ENCODE measurements around the gene FGD3.
A peak's percentile ranks its signal among the peaks of the same experiment; 100 is the strongest.
"Not testable (repeated sequence)": the region's sequence is repeated elsewhere in the genome, so short reads cannot be mapped to it uniquely, and the experiment has no call there.

The FGD3 gene

GRCh38 chr9:92982130-92982529 lies 34.8 kb downstream of the FGD3 start:
- Mint-ChIP-seq H3K27ac (peak overlapping the region; percentile 86), H3K4me1 (peaks cover 81% of the 10 kb centered on the region), H3K36me3 (peaks cover 35% of the 10 kb centered on the region), H3K9me3 (no peaks in the 10 kb centered on the region), H3K27me3 (no peaks in the 10 kb centered on the region), H3K4me3 (peak overlapping the region; percentile 50)

- H3K27ac Mint-ChIP-seq: peak overlapping the region; percentile 73
- H3K9me3 Mint-ChIP-seq: no peaks in the 10 kb centered on the region
- no peaks in the 10 kb centered on the region for H3K27me3 Mint-ChIP-seq
- H3K36me3 Mint-ChIP-seq: peaks cover 35% of the 10 kb centered on the region
- H3K4me1 Mint-ChIP-seq: peaks cover 88% of the 10 kb centered on the region
- H3K4me3 Mint-ChIP-seq: no peak overlapping the region
Observed at GRCh38 chr9:92983984-92984589, 36.8 kb downstream of the FGD3 start.

DNA sequence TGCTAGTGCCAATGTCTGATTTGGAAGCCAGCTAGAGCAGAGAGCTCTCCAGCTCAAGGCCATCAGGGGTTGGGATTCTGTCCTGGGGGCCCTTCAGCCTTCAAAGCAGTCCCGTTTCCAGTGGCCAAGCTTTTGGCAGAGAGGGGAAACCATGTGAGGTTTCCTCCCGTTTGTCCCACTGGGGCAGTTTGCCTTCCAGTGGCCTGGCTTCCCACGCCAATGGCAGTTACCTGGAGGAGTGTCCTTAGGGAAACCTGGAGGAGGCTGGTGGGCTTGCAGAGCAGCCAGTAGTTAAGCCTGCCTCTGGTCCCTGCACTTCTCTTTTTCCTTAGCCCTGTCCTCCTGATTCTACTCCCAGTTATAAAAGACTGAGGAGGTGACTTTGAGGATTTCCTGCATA lies 37.7 kb downstream of the FGD3 start:
- no peaks in the 10 kb centered on the region for H3K9me3 Mint-ChIP-seq
- H3K27me3 Mint-ChIP-seq: no peaks in the 10 kb centered on the region
- H3K27ac Mint-ChIP-seq: peak overlapping the region; percentile 44
- H3K4me1 Mint-ChIP-seq: peaks cover 88% of the 10 kb centered on the region
- peaks cover 35% of the 10 kb centered on the region for H3K36me3 Mint-ChIP-seq
- no peak overlapping the region for H3K4me3 Mint-ChIP-seq

DNA sequence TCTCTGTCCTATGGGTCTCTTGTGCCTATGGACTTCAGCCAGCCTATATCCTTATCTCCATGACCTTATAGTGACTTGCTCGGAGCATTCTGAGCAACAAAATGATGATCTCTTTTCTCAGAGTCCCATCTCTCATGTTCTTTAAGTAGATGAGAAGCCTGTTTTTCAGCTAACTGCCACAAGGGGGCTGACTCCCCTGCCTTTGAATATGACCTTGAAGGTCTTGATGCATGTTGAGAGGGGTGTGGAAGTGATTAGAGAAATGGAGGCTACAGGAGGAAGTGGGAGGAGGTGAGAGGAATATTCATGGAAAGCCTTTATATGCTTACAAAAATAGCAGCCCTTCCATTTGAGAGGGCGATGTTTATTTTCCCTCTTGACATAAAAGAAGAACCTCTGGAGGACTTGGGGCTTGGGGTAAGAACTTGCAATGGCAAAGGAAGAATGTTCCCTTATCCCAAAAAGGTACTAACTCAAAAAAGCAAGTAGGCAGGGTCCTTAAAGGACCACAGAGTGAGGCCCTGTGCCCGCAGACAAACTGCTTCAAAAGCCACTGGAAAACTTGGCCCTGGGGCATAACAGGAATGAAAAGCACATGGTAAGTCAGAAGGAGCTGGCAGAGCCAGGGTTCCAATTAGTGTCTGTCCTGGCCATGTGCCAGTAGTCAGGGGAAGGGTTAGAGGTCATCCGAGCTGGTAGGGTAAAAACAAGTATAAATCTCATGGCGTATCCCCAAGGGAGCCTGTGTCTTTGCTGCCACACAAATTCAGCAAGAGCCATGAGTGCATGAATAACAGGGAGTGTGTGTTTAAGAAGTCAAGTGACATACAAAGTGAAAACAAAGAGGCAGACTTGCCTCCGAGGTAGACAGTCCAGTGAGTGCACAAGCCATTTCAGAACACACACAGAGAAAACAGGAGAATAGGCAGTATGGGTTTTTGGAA lies 39.1 kb downstream of the FGD3 start:
- Mint-ChIP-seq H3K4me3 (peak overlapping the region; percentile 39), H3K36me3 (peaks cover 32% of the 10 kb centered on the region)

GRCh38 chr9:92988215-92988768 lies 41.0 kb downstream of the FGD3 start:
- H3K4me3 Mint-ChIP-seq: peak overlapping the region; percentile 2
- H3K27me3 Mint-ChIP-seq: no peaks in the 10 kb centered on the region
- peaks cover 94% of the 10 kb centered on the region for H3K4me1 Mint-ChIP-seq
- H3K27ac Mint-ChIP-seq: peak overlapping the region; percentile 89
- peaks cover 28% of the 10 kb centered on the region for H3K36me3 Mint-ChIP-seq
- no peaks in the 10 kb centered on the region for H3K9me3 Mint-ChIP-seq

More for the DNA sequence above, 39.1 kb downstream of the FGD3 start:
- Mint-ChIP-seq H3K27ac (peak overlapping the region; percentile 96), H3K9me3 (no peaks in the 10 kb centered on the region), H3K4me1 (peaks cover 89% of the 10 kb centered on the region), H3K27me3 (no peaks in the 10 kb centered on the region)

DNA sequence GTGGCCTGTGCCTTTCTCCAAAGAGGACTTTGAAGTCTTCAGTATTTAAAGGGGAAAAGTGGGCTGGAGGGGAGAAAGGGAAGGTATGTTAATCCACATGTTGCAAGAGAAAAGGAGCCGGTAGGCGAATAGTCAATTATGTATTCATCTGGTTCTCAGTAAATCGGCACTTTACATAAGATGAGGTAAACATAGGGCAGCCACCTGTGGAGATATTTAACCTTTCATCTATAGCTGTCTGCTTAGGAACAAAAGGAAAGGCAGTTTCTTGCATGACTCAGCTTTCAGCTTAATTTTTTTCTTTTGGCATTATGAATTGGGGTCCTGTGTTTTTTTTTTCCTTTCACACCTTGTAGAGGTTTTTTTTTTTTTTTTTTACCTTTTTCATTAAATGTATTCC lies 42.2 kb downstream of the FGD3 start:
- Mint-ChIP-seq H3K27ac (peak overlapping the region; percentile 90), H3K4me1 (peaks cover 97% of the 10 kb centered on the region), H3K27me3 (no peaks in the 10 kb centered on the region), H3K9me3 (no peaks in the 10 kb centered on the region), H3K36me3 (peaks cover 26% of the 10 kb centered on the region), H3K4me3 (peak overlapping the region; percentile 69)

- H3K27me3 Mint-ChIP-seq: no peaks in the 10 kb centered on the region
- peaks cover 30% of the 10 kb centered on the region for H3K36me3 Mint-ChIP-seq
- H3K4me3 Mint-ChIP-seq: peak overlapping the region; percentile 69
- H3K27ac Mint-ChIP-seq: peak overlapping the region; percentile 90
- no peaks in the 10 kb centered on the region for H3K9me3 Mint-ChIP-seq
- peaks cover 98% of the 10 kb centered on the region for H3K4me1 Mint-ChIP-seq
Observed at GRCh38 chr9:92990461-92990860, 43.1 kb downstream of the FGD3 start.

DNA sequence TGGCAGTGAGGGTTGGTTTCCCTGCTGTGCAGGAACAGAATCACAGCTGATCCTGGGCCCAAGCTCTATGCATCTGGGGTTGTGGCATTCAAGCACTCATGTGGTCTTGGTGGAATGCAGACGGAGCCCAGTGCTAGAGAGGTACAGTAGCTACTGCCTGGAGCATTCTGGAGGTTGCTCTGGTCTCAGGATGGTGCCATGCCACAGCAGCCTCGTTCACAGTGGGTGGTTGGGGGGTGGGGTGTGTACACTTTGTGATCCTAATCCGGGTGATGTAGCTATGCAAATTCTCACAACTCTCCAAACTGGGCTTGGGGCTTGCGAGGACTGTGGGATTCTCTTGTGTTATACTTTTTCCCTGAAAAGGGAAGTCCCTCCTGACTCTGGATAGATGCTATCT lies 45.2 kb downstream of the FGD3 start:
- Mint-ChIP-seq H3K27me3 (no peaks in the 10 kb centered on the region), H3K4me1 (peaks cover 98% of the 10 kb centered on the region), H3K9me3 (no peaks in the 10 kb centered on the region), H3K36me3 (peaks cover 37% of the 10 kb centered on the region), H3K4me3 (peak overlapping the region; percentile 31), H3K27ac (peak overlapping the region; percentile 75)

- not testable (repeated sequence) for H3K27ac Mint-ChIP-seq, H3K27me3 Mint-ChIP-seq, H3K9me3 Mint-ChIP-seq, H3K4me3 Mint-ChIP-seq
- H3K36me3 Mint-ChIP-seq: peaks cover 44% of the 10 kb centered on the region
- peaks cover 86% of the 10 kb centered on the region for H3K4me1 Mint-ChIP-seq
Observed at GRCh38 chr9:92998871-92999270, 51.5 kb downstream of the FGD3 start.

DNA sequence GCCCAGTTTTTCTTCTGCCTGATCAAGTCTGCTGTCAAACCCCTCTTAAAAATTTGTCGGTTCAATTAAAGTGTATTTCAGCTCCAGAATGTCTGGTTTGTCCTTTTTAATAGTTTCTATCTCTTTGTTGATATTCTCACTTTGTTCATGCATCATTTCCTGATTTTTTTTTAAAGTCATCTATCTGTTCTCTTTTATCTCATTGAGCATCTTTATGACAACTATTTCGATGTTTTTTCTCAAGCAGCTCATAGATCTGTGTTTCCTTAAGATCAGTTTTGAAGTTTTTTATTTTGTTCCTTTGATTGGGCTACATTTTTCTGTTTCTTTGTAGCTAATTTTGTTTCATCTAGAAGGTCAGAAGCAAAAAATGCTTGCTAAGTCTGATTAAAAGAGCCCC lies 53.7 kb downstream of the FGD3 start:
- Mint-ChIP-seq H3K9me3 (no peaks in the 10 kb centered on the region), H3K27ac (peak overlapping the region; percentile 90), H3K4me3 (peak overlapping the region; percentile 53), H3K4me1 (peaks cover 73% of the 10 kb centered on the region), H3K36me3 (peaks cover 31% of the 10 kb centered on the region), H3K27me3 (no peaks in the 10 kb centered on the region)

GRCh38 chr9:93002700-93003099 lies 55.4 kb downstream of the FGD3 start:
- Mint-ChIP-seq H3K9me3 (no peaks in the 10 kb centered on the region), H3K36me3 (peaks cover 23% of the 10 kb centered on the region), H3K4me3 (no peak overlapping the region), H3K27ac (peak overlapping the region; percentile 51), H3K4me1 (peaks cover 60% of the 10 kb centered on the region), H3K27me3 (no peaks in the 10 kb centered on the region)

DNA sequence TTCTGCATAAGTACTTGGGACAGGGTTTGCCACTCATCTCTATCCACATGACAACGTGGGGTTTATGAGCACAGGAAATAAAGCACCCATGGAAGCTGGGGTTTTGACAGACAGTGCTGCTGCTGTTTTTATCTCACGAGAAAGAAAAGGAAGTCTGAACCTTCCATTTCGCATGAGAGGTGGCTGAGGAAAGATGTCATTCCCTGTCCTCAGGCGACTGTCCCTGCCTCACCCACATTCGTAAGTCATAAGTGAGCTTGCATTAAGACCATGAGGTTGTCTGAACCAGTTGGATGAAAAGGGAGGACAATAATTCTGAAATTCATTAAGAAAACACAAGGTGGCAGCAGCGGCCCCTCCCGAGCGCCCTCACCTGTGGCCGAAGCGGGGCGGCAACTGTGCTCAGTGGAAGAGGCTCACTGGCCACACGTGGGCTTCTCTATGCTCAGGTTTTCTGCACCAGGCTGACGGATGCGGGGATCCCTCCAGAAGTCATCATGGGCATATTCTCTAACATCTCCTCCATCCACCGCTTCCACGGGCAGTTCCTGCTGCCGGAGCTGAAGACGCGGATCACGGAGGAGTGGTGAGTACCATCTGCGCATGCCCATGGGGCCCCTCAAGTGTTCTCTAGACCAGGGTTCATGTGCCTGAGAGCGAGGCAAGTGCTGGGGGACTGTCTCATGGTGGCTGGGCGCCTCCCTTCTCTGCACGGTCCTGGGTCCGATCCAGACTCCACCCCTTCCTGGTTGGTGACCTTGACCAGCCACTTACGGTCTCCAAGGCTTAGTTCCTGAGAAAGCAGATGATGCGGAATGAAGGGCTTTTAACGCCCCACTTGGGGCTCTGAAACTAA lies 56.5 kb downstream of the FGD3 start:
- H3K4me3 Mint-ChIP-seq: peak overlapping the region; percentile 7

DNA sequence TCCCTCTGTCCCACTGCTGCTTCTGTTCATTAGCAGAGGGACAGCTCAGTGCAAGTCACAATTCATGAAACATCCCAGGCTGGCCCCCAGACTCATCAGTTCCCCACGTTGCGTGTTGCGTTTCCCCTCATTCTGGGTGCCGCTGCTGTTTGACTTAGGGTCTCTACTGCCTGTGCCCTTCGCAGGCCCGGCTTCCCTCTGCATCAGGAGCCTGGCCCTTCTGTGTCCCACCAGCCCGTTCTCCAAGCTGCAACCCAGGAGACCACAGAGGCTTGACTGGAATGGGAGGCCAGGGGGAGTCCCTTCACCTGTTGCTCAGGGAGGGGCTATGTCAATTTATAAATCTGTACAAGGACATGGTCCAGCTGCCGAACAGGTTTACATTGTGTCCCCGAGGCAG lies 57.2 kb downstream of the FGD3 start:
- H3K4me3 Mint-ChIP-seq: no peak overlapping the region
- H3K27me3 Mint-ChIP-seq: no peaks in the 10 kb centered on the region
- peak overlapping the region; percentile 81 for H3K27ac Mint-ChIP-seq
- no peaks in the 10 kb centered on the region for H3K9me3 Mint-ChIP-seq
- peaks cover 17% of the 10 kb centered on the region for H3K36me3 Mint-ChIP-seq
- H3K4me1 Mint-ChIP-seq: peaks cover 57% of the 10 kb centered on the region

More for the DNA sequence above, 56.5 kb downstream of the FGD3 start:
- Mint-ChIP-seq H3K9me3 (no peaks in the 10 kb centered on the region), H3K27me3 (no peaks in the 10 kb centered on the region), H3K36me3 (peaks cover 18% of the 10 kb centered on the region), H3K27ac (peak overlapping the region; percentile 90), H3K4me1 (peaks cover 51% of the 10 kb centered on the region)

DNA sequence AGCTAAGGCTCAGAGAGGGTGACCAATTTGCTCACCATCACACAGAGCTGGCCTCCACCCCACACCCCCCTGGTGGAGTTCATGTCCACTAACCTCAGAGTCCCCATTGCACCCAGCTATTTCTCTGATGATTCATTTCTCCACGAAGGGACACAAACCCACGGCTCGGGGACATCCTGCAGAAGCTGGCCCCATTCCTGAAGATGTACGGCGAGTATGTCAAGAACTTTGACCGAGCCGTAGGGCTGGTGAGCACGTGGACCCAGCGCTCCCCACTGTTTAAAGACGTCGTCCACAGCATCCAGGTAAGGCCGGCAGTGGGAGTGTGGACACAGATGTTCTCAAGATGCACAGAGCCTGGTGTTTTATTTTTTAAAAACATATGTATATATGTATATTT lies 58.6 kb downstream of the FGD3 start:
- H3K4me1 Mint-ChIP-seq: peaks cover 46% of the 10 kb centered on the region
- H3K27ac Mint-ChIP-seq: peak overlapping the region; percentile 84
- H3K36me3 Mint-ChIP-seq: peaks cover 6% of the 10 kb centered on the region

DNA sequence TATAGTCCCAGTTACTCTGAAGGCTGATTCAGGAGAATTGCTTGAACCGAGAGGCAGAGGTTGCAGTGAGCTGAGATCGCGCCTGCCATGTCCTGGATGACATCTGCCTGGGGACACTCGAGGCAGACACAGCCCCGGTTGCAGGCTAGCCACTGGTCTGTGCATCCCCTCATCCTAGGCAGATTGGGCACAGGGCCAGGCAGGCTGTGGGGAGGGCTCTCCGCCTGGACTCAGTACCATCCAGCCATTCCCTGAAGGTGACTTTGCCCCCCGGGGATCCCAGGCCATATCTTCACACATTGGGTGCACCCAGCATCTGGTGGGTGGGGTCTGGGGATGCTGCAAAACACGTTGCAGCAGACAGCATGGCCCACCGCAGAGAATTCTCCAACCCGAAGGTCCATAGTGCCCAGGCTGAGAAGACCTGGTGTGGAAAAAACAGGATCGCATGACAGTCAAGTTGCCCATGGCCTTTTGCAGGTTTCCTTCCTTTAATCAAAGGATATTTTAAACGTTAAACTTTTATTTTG lies 60.3 kb downstream of the FGD3 start:
- H3K27ac Mint-ChIP-seq: no peak overlapping the region
- no peaks in the 10 kb centered on the region for H3K9me3 Mint-ChIP-seq

More for the DNA sequence above, 58.6 kb downstream of the FGD3 start:
- Mint-ChIP-seq H3K9me3 (no peaks in the 10 kb centered on the region), H3K4me3 (no peak overlapping the region), H3K27me3 (no peaks in the 10 kb centered on the region)

More for the DNA sequence above, 60.3 kb downstream of the FGD3 start:
- Mint-ChIP-seq H3K4me3 (no peak overlapping the region), H3K27me3 (no peaks in the 10 kb centered on the region), H3K36me3 (peaks cover 3% of the 10 kb centered on the region), H3K4me1 (peaks cover 29% of the 10 kb centered on the region)
